Suprapubic skin (tissue), 4 donors: Measurements from ENCODE around the gene NDRG4. TPM values are rescaled to one million over a fixed set of nuclear protein-coding genes. Genes with fewer than 3 reads are reported as not detected.

Source experiments
- DNase-seq, 2 donors: peaks; one replicate each; pipeline ENCODE4 v3.0.0-alpha.2; 2019; ENCODE audit warnings: low spot score in 2 of 2
- H3K27ac ChIP-seq: fragments of 200-600 bp; sonication (generic); one replicate; pipeline ENCODE4 v1.5.1; 2019
- H3K27me3 ChIP-seq: fragments of 200-600 bp; sonication (generic); one replicate; pipeline ENCODE4 v1.5.1; 2019
- H3K36me3 ChIP-seq: fragments of 200-600 bp; sonication (generic); one replicate; pipeline ENCODE4 v1.5.1; 2019
- H3K4me1 ChIP-seq: fragments of 200-600 bp; sonication (generic); one replicate; pipeline ENCODE4 v1.5.1; 2019
- H3K4me3 ChIP-seq: fragments of 200-600 bp; sonication (generic); one replicate; pipeline ENCODE4 v1.5.1; 2019; ENCODE audit warnings: mild to moderate bottlenecking
- H3K9me3 ChIP-seq: fragments of 200-600 bp; sonication (generic); one replicate; pipeline ENCODE4 v1.5.1; 2019
- CTCF ChIP-seq, 2 donors: fragments of 200-600 bp in 1 of 2; fragments of 450-650 bp in 1 of 2; sonication (generic) in 1 of 2; IDR thresholded peaks; one replicate each; pipeline ENCODE4 v1.5.1; 2016 to 2019; ENCODE audit warnings: antibody characterized with exemption in 2 of 2, mild to moderate bottlenecking in 1 of 2, moderate library complexity in 1 of 2
- EP300 ChIP-seq: sonication (generic); formaldehyde crosslinking; IDR thresholded peaks from one replicate; pipeline ENCODE4 v1.6.1; 2017; ENCODE audit warnings: antibody characterized with exemption
- POLR2A ChIP-seq, 2 donors: fragments of 450-650 bp; IDR thresholded peaks; one replicate each; pipeline ENCODE4 v1.6.1; 2017; ENCODE audit warnings: antibody characterized with exemption in 2 of 2, mild to moderate bottlenecking in 2 of 2, moderate library complexity in 2 of 2
- POLR2AphosphoS5 ChIP-seq, 3 donors: sonication (generic); formaldehyde crosslinking; IDR thresholded peaks; one replicate each; pipeline ENCODE4 v1.6.1; 2017; ENCODE audit warnings: antibody characterized with exemption in 3 of 3
- WGBS: methylation state at CpG from one replicate; pipeline ENCODE4 v1.1.5; 2018; 5-methylcytosine and 5-hydroxymethylcytosine counted together
- total RNA-seq, 4 donors: library from RNA; depleted of rRNA; stranded (reverse); fragments of >200 nt; gene quantifications; one replicate each; pipeline ENCODE4 v1.1.0, GENCODE V29; 2016

The NDRG4 gene
- total RNA-seq, 4 donors from 2014 or later = 42.5 to 70.3 (median 50.7) TPM

DNA sequence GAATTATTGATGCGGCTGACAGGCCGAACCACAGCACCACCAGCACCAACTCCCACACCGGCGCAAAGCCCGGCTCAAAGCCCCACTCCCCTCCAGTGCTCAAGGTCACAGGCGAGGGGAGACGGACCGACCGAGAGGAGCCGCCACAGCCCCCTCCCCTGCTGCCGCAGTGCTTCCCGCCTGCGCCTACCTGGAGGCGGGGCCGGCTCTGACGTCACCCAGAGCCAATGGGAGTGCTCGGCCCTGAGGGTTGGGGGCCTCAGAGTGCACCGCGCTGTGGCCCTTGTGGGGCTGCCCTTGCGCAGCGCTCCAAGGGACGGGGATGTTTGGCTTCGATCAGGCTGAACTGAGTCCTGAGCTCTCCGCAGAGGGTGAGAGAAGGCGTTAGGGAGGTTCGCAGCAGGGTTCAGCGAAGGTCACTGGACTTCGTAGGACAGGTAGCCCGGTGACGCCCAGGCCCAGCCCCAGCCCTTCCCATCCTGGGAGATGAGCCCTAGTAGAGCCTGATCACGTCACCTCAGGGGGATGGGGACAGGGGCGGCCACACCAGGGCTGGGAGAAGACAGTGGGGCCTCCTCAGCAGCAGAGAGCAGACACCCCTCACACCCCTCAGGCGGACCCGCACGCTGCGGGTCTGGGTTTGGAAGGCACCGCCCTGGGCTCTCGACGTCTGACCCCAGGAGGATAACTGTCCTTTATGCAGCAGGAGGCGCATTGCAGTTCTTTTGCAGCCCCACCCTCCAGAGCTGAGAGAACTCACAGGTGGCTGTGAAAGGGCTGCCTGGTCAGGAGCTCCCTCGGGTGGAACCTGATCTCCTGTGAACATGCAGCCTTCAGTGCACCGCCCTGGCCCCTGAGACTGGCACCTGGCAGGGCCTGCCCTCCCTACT, 1.5 kb downstream of the NDRG4 start:
- H3K9me3 ChIP-seq = no peaks in the 10 kb centered on the region
- peaks cover 22% of the 10 kb centered on the region for H3K27me3 ChIP-seq
- no peak overlapping the region for H3K27ac ChIP-seq
- peaks cover 19% of the 10 kb centered on the region for H3K4me1 ChIP-seq
- peak; percentile 63 to 74 for DNase-seq
- TF ChIP-seq EP300 = no peak
- TF ChIP-seq POLR2A (IDR thresholded peaks at IDR 0.05) = no peak
- TF ChIP-seq POLR2AphosphoS5 (IDR thresholded peaks at IDR 0.05) = no peak
- no peak for TF ChIP-seq CTCF (IDR thresholded peaks at IDR 0.05)
- WGBS = 34% methylated on average over 18 of the region's 42 CpGs
- peak overlapping the region; percentile 41 for H3K4me3 ChIP-seq
- H3K36me3 ChIP-seq = no peaks in the 10 kb centered on the region

GRCh38 chr16:58502217-58502921, 2.4 kb downstream of the NDRG4 start:
- Histone ChIP-seq H3K9me3 (no peaks in the 10 kb centered on the region), H3K27ac (no peak overlapping the region), H3K27me3 (peaks cover 22% of the 10 kb centered on the region), H3K36me3 (no peaks in the 10 kb centered on the region), H3K4me3 (no peak overlapping the region), H3K4me1 (peaks cover 19% of the 10 kb centered on the region)
- no peak for TF ChIP-seq CTCF (IDR thresholded peaks at IDR 0.05)
- TF ChIP-seq POLR2A (IDR thresholded peaks at IDR 0.05) = no peak
- TF ChIP-seq EP300 = no peak
- TF ChIP-seq POLR2AphosphoS5 (IDR thresholded peaks at IDR 0.05) = no peak
- WGBS = 84% methylated on average over 8 of the region's 8 CpGs
- DNase-seq = peak; percentile 28 to 40

GRCh38 chr16:58503166-58503862, 3.4 kb downstream of the NDRG4 start:
- Histone ChIP-seq H3K4me1 (peaks cover 19% of the 10 kb centered on the region), H3K27me3 (peaks cover 22% of the 10 kb centered on the region), H3K36me3 (no peaks in the 10 kb centered on the region), H3K4me3 (no peak overlapping the region), H3K27ac (no peak overlapping the region), H3K9me3 (no peaks in the 10 kb centered on the region)
- 73% methylated on average over 3 of the region's 14 CpGs for WGBS
- DNase-seq = peak; percentile 49 to 58
- TF ChIP-seq POLR2A (IDR thresholded peaks at IDR 0.05) = no peak
- no peak for TF ChIP-seq EP300
- TF ChIP-seq CTCF (IDR thresholded peaks at IDR 0.05) = no peak
- no peak for TF ChIP-seq POLR2AphosphoS5 (IDR thresholded peaks at IDR 0.05)

DNA sequence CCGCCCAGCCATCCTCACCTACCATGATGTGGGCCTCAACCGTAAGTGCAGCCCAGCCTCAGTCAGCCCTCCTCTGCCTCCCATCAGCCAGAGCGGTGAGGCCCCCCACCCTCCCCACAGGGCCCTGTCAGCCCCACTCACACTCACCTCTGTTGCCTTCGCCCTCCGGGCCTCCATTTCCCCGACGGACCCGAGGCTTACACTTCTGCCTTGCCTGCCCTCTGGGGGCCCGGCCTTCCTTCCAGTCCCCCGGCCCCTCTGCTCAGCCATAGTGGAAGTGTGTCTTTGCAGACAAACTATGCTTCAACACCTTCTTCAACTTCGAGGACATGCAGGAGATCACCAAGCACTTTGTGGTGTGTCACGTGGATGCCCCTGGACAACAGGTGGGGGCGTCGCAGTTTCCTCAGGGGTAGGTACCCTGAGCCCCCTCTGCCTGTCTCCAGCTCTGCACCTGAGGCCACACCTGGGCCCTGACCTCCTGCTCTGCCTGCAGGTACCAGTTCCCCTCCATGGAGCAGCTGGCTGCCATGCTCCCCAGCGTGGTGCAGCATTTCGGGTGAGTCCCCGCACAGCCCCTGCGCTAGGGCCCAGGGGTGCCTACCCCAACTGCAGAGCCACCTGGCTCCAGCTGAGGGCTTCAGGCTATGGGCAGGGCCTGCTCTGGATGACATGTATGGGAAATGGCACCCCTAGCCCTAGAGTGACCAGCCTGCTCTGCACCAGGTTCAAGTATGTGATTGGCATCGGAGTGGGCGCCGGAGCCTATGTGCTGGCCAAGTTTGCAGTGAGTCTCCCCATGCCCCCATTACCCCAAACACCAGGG, 4.1 kb downstream of the NDRG4 start:
- 92% methylated on average over 15 of the region's 21 CpGs for WGBS
- DNase-seq = peak; percentile 57 to 75
- TF ChIP-seq EP300 = no peak
- TF ChIP-seq CTCF (IDR thresholded peaks at IDR 0.05) = no peak
- TF ChIP-seq POLR2A (IDR thresholded peaks at IDR 0.05) = no peak
- no peak for TF ChIP-seq POLR2AphosphoS5 (IDR thresholded peaks at IDR 0.05)
- Histone ChIP-seq H3K9me3 (no peaks in the 10 kb centered on the region), H3K36me3 (no peaks in the 10 kb centered on the region), H3K27ac (no peak overlapping the region), H3K4me3 (no peak overlapping the region), H3K4me1 (peaks cover 19% of the 10 kb centered on the region), H3K27me3 (peaks cover 22% of the 10 kb centered on the region)
